GM12878 (cell line): ENCODE results near the gene FARSB. TPM values are rescaled to one million over a fixed set of nuclear protein-coding genes. Genes with fewer than 3 reads are reported as not detected.
A peak's percentile ranks its signal among the peaks of the same experiment; 100 is the strongest.

ENCODE experiments used
- ATAC-seq: fragments of 200-7000 bp; cut with Tn5 transposase; 3 replicates; pipeline ENCODE4 v1.9.1; 2020; ENCODE audit warnings: mild to moderate bottlenecking, moderate library complexity
- BruUV-seq: library from RNA; stranded (reverse); fragments of 400-500 nt; replicated peaks from 2 replicates; lab custom pipeline; 2021; lab: Mats Ljungman, UMichigan
- CTCF ChIA-PET: fragments of 300-600 bp; sonication (Branson Sonifier 250); formaldehyde crosslinking; extraction: SDS; loops from one replicate; lab custom pipeline; 2021; ENCODE audit warnings: inconsistent platforms; lab: Yijun Ruan, JAX
- POLR2A ChIA-PET: fragments of 350-600 bp; formaldehyde crosslinking; extraction: SDS; loops from one replicate; lab custom pipeline; 2021; ENCODE audit warnings: inconsistent platforms; lab: Charles Lee
- RAD21 ChIA-PET: fragments of 300-600 bp; sonication (Branson Sonifier 250); formaldehyde crosslinking; loops from one replicate; lab custom pipeline; 2023; ENCODE audit warnings: antibody characterized with exemption; ENCODE audit not compliant: unreplicated experiment; lab: Charles Lee
- SMC1A ChIA-PET: fragments of 300-600 bp; sonication (Branson Sonifier 250); formaldehyde crosslinking; loops from one replicate; lab custom pipeline; 2023; ENCODE audit not compliant: unreplicated experiment, uncharacterized antibody; lab: Charles Lee
- DNase-seq: peaks from one replicate; pipeline ENCODE4 v3.0.0-alpha.2; 2011; ENCODE audit warnings: low read depth, low spot score
- FAIRE-seq: peaks from 3 replicates; lab custom pipeline; 2011; peaks lifted over from hg19 to GRCh38; lab: Jason Lieb, UNC
- H2AFZ ChIP-seq: 2 replicates; pipeline ENCODE4 v1.6.0; 2011; ENCODE audit warnings: low read depth, low read length, control low read depth; ENCODE audit not compliant: control insufficient read depth
- H3K27ac ChIP-seq: 2 replicates; pipeline ENCODE4 v1.5.1; 2011; ENCODE audit warnings: control low read depth; ENCODE audit not compliant: control insufficient read depth, insufficient read depth
- H3K27me3 ChIP-seq, 2 experiments: replicated peaks in 1 of 2; 2 replicates each; pipeline versions ENCODE4 v1.6.0 to v1.6.1; 2011; ENCODE audit warnings: low read length in 1 of 2; ENCODE audit not compliant: control insufficient read depth in 2 of 2, insufficient read depth in 2 of 2
- H3K36me3 ChIP-seq, 2 experiments: 2 replicates each; pipeline ENCODE4 v1.5.1; 2011; ENCODE audit warnings: low read length in 1 of 2; ENCODE audit not compliant: control insufficient read depth in 2 of 2, insufficient read depth in 2 of 2
- H3K4me1 ChIP-seq: 2 replicates; pipeline ENCODE4 v1.6.1; 2011; ENCODE audit warnings: mild to moderate bottlenecking, low read length, moderate library complexity, mixed read lengths; ENCODE audit not compliant: control insufficient read depth, insufficient read depth
- H3K4me2 ChIP-seq: 2 replicates; pipeline ENCODE4 v1.6.0; 2011; ENCODE audit warnings: control low read depth; ENCODE audit not compliant: control insufficient read depth, insufficient read depth
- H3K4me3 ChIP-seq: fragments of 200-600 bp; sonication (generic); 2 replicates; pipeline ENCODE4 v1.5.1; 2016
- H3K79me2 ChIP-seq: 2 replicates; pipeline ENCODE4 v1.6.0; 2011; ENCODE audit warnings: low read length; ENCODE audit not compliant: control insufficient read depth, insufficient read depth
- H3K9ac ChIP-seq: 2 replicates; pipeline ENCODE4 v1.8.0; 2011; ENCODE audit warnings: low read length, control low read depth, mixed read lengths; ENCODE audit not compliant: control insufficient read depth, insufficient read depth
- H3K9me3 ChIP-seq: replicated peaks from 3 replicates; pipeline ENCODE4 v1.5.1; 2011; ENCODE audit warnings: mild to moderate bottlenecking, low read length; ENCODE audit not compliant: control insufficient read depth, insufficient read depth
- H4K20me1 ChIP-seq: 2 replicates; pipeline ENCODE4 v1.6.0; 2011; ENCODE audit not compliant: control insufficient read depth, insufficient read depth
- CHD4 ChIP-seq: fragments of 200-600 bp; sonication (generic); IDR thresholded peaks from 2 replicates; pipeline ENCODE4 v1.6.1; 2016; ENCODE audit warnings: mild to moderate bottlenecking
- FOXK2 ChIP-seq: fragments of 450-650 bp; IDR thresholded peaks from 2 replicates; pipeline ENCODE4 v1.6.1; 2017; ENCODE audit warnings: mild to moderate bottlenecking, moderate library complexity
- NRF1 ChIP-seq: conservative IDR thresholded peaks from 2 replicates; pipeline ENCODE4 v1.6.1; 2011; ENCODE audit warnings: mild to moderate bottlenecking, low read depth, low read length, improper control_type of control experiment
- PBX3 ChIP-seq: IDR thresholded peaks from 2 replicates; pipeline ENCODE4 v1.6.1; 2011; ENCODE audit warnings: mild to moderate bottlenecking, low read depth, low read length, moderate library complexity; ENCODE audit not compliant: insufficient replicate concordance
- POLR2AphosphoS5 ChIP-seq: IDR thresholded peaks from 2 replicates; pipeline ENCODE4 v1.6.1; 2011; ENCODE audit warnings: mild to moderate bottlenecking, low read length, inconsistent platforms
- RAD21 ChIP-seq: IDR thresholded peaks from 2 replicates; pipeline ENCODE4 v1.6.1; 2011; ENCODE audit warnings: mild to moderate bottlenecking, low read depth, low read length, moderate library complexity; ENCODE audit not compliant: insufficient read depth
- SUZ12 ChIP-seq: fragments of 200-600 bp; sonication (generic); IDR thresholded peaks from one replicate; pipeline ENCODE4 v1.6.1; 2018; ENCODE audit warnings: antibody characterized with exemption, mild to moderate bottlenecking; ENCODE audit not compliant: unreplicated experiment
- YY1 ChIP-seq: IDR thresholded peaks from 2 replicates; pipeline ENCODE4 v1.6.1; 2011; ENCODE audit warnings: low read depth, mild to moderate bottlenecking, low read length
- ZBTB4 ChIP-seq: fragments of 450-650 bp; formaldehyde crosslinking; IDR thresholded peaks from 2 replicates; pipeline ENCODE4 v1.4.0; 2022; ENCODE audit warnings: mild to moderate bottlenecking, moderate library complexity
- ZZZ3 ChIP-seq: IDR thresholded peaks from 2 replicates; pipeline ENCODE4 v1.6.1; 2011; ENCODE audit warnings: low read depth; ENCODE audit not compliant: control insufficient read depth, insufficient read length
- WGBS: methylation state at CpG from one replicate; pipeline ENCODE4 v1.1.6; 2016; ENCODE audit warnings: low lambda C conversion rate; ENCODE audit not compliant: insufficient replicate concordance, insufficient coverage; ENCODE audit errors: missing lambda C conversion rate; 5-methylcytosine and 5-hydroxymethylcytosine counted together
- in situ Hi-C: fragments of 300-500 bp; cut with MboI; formaldehyde crosslinking; loops from 9 replicates; pipeline ENCODE4 v1.14.3; 2018; ENCODE audit warnings: mixed read lengths
- intact Hi-C: fragments of 100-400 bp; cut with micrococcal nuclease; formaldehyde crosslinking; loops from one replicate; pipeline ENCODE4 v1.14.2; 2022; ENCODE audit not compliant: unreplicated experiment
- polyA plus RNA-seq, 11 experiments: library from polyadenylated mRNA; depleted of rRNA in 4 of 11; unstranded in 6 of 11; stranded (reverse) in 5 of 11; fragments of >200 nt; fragmentation: Nextera tagmentation in 4 of 11; fragmentation: Illumina TruSeq in 1 of 11; extraction: Ambion mirVana in 4 of 11; extraction: Trizol in 1 of 11; gene quantifications; 1 replicate in 1 of 11; 2 replicates in 10 of 11; pipeline versions ENCODE4 v1.2.1 to v1.2.3, GENCODE V29; 2011 to 2016; ENCODE audit warnings: inconsistent platforms in 2 of 11, missing spikeins in 2 of 11, low read depth in 1 of 11
- total RNA-seq, 4 experiments: library from RNA; depleted of rRNA in 3 of 4; stranded (reverse); fragments of >200 nt in 3 of 4; fragmentation: Illumina TruSeq in 1 of 4; extraction: Trizol in 1 of 4; gene quantifications; 2 replicates each; pipeline versions ENCODE4 v1.2.1 to v1.2.3, GENCODE V29; 2013 to 2021
- TF ChIP-seq, protein P1 (sequence below): fragments of 450-650 bp; IDR thresholded peaks from 2 replicates; pipeline ENCODE4 v1.6.1; 2017; ENCODE audit warnings: mild to moderate bottlenecking, low read depth, inconsistent platforms; ENCODE audit not compliant: poor library complexity, severe bottlenecking

Gene FARSB
- total and polyA plus RNA-seq, 10 of the 15 experiments (the other 5 are each of a cell fraction or from before 2014, with no cell fraction given): 32.4 to 127 (median 73.8) TPM

- H3K4me2 ChIP-seq: no peak overlapping the region
- ATAC-seq: peak; percentile 90
- ChIA-PET RAD21 (interaction anchor here (0.7 to 4.9 kb wide), 18 partner anchors 9 to 505 kb away, joined by 3 to 91 read pairs (median 4); partner anchors contain the start of gene SGPP2), CTCF (interaction anchor here (0.6 to 7.8 kb wide), 37 partner anchors 9 to 537 kb away, joined by 3 to 164 read pairs (median 5); a partner anchor contains a TSS), POLR2A (interaction anchor here (1.0 to 1.8 kb wide), 2 partner anchors 244 to 248 kb away, joined by 4 read pairs; no protein-coding TSS in a partner anchor), SMC1A (interaction anchor here (0.6 to 7.8 kb wide), 19 partner anchors 11 to 1417 kb away, joined by 3 to 116 read pairs (median 5); a partner anchor contains a TSS)
- in situ Hi-C loops (loop anchor here (5.0 to 10.0 kb wide), 2 partner anchors 250 to 507 kb away; no protein-coding TSS in a partner anchor), intact Hi-C loops (loop anchor here (1.0 kb wide), 2 partner anchors 244 to 505 kb away; no protein-coding TSS in a partner anchor)
- no peak overlapping the region for H3K9ac ChIP-seq
- 45% methylated on average over 6 of the region's 6 CpGs for WGBS
- peak; percentile 13 for DNase-seq
- no peaks in the 10 kb centered on the region for H4K20me1 ChIP-seq
- no peak overlapping the region for H3K4me3 ChIP-seq
- H3K79me2 ChIP-seq: no peaks in the 10 kb centered on the region
- no peaks in the 10 kb centered on the region for H3K27me3 ChIP-seq
- peak; percentile 23 for FAIRE-seq
- BruUV-seq: no TSS peak
- H3K4me1 ChIP-seq: no peaks in the 10 kb centered on the region
- H2AFZ ChIP-seq: no peak overlapping the region
- H3K9me3 ChIP-seq: no peaks in the 10 kb centered on the region
- no peak overlapping the region for H3K27ac ChIP-seq
- peaks cover 9 to 14% of the 10 kb centered on the region in 2 experiments for H3K36me3 ChIP-seq
- no peak for TF ChIP-seq ZZZ3
- TF ChIP-seq, protein P1, sequence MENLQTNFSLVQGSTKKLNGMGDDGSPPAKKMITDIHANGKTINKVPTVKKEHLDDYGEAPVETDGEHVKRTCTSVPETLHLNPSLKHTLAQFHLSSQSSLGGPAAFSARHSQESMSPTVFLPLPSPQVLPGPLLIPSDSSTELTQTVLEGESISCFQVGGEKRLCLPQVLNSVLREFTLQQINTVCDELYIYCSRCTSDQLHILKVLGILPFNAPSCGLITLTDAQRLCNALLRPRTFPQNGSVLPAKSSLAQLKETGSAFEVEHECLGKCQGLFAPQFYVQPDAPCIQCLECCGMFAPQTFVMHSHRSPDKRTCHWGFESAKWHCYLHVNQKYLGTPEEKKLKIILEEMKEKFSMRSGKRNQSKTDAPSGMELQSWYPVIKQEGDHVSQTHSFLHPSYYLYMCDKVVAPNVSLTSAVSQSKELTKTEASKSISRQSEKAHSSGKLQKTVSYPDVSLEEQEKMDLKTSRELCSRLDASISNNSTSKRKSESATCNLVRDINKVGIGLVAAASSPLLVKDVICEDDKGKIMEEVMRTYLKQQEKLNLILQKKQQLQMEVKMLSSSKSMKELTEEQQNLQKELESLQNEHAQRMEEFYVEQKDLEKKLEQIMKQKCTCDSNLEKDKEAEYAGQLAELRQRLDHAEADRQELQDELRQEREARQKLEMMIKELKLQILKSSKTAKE: no peak
- no peak for TF ChIP-seq CHD4
- TF ChIP-seq YY1: peak; percentile 56; the same call in 1 of the 2 replicates
- peak; percentile 37; the same call in 1 of the 2 replicates for TF ChIP-seq POLR2AphosphoS5
- no peak for TF ChIP-seq NRF1
- TF ChIP-seq ZBTB4 (CRISPR knock-in tag): no peak
- TF ChIP-seq FOXK2: no peak
- TF ChIP-seq PBX3: no peak
- TF ChIP-seq RAD21: peak; percentile 91
- TF ChIP-seq SUZ12: no peak
Measured at GRCh38 chr2:222561817-222562645, 93.9 kb downstream of the FARSB start.
